ENCODE results near the gene PCGF2.

PCGF2 gene

DNA sequence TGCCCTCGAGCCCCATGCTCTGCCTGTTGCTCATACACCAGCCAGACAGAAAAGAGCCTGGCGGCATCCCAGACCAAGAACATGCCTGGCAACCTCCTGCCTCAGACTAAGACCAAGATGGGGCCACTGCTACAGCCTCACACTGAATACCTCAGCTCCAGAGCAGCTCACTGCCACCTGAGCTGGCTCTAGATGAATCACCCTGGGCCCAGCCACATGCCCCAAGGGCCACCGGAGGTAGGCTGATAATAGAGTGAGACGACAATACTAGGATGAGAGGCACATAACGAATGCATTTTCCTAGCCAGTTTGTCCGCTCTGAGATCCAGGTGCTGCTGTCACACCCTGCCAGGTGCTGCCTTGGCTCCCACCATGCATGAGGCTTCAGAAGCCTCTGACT is 38.2 kb upstream of the PCGF2 start:
- TF ChIP-seq, protein P1, sequence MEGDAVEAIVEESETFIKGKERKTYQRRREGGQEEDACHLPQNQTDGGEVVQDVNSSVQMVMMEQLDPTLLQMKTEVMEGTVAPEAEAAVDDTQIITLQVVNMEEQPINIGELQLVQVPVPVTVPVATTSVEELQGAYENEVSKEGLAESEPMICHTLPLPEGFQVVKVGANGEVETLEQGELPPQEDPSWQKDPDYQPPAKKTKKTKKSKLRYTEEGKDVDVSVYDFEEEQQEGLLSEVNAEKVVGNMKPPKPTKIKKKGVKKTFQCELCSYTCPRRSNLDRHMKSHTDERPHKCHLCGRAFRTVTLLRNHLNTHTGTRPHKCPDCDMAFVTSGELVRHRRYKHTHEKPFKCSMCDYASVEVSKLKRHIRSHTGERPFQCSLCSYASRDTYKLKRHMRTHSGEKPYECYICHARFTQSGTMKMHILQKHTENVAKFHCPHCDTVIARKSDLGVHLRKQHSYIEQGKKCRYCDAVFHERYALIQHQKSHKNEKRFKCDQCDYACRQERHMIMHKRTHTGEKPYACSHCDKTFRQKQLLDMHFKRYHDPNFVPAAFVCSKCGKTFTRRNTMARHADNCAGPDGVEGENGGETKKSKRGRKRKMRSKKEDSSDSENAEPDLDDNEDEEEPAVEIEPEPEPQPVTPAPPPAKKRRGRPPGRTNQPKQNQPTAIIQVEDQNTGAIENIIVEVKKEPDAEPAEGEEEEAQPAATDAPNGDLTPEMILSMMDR (IDR thresholded peaks at IDR 0.05): no peak

DNA sequence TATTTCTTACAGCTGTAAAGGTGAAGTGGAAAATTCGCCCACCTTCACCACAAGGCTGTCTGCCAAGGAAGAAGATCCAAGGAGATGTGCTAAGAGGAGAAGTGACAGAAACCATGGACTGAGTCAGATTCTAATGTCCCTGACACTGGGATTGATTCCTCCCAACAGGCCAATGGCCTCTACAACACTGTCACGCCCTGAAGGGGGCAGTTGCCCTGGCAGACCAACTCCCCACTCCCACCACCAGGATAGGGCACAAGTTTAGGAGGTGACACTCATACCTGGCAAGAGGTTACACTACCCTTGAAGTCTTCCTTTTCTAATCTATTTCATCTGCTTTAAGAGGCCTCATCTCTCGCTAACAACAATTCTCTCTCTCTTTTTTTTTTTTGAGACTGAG is 35.1 kb upstream of the PCGF2 start:
- TF ChIP-seq, protein P1 (IDR thresholded peaks at IDR 0.05): no peak

DNA sequence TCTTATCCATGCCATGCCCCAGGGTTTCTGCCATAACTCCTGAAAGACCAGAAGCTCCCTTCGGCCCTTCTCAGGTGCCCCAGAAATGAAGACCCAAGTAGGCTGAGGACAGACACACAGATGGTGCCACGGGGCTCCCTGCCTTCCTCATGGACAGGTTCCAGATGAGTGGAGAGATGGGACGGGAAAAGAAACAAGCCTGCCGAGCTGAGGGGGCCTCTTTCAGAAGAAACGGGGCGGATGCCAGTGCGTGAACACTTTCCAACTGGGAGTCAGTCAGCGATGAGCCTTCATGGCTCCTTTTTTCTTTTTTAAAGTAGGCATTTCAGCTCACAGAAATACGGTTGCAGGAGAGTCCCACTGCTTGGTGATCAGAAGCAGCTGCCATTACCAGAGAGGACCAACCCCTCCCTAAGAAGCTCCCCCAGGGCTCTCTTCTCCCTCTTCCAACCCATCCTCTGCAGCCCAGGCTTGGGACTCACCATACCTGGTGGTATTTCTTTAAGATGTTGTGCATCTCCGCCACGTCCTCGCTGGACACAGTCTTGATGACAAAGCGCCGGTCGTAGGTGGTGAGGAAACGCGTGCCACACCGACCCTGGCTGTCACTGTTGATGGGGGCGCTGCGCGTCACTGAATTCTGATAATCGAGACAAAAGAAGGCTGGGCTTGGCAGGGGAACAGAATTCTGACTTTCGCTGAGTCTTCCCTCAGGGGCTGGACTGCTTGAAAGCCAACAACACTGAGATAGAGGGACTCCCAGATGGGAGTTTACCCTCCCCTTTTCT is 32.0 kb upstream of the PCGF2 start:
- TF ChIP-seq, protein P1 (IDR thresholded peaks at IDR 0.05): no peak

DNA sequence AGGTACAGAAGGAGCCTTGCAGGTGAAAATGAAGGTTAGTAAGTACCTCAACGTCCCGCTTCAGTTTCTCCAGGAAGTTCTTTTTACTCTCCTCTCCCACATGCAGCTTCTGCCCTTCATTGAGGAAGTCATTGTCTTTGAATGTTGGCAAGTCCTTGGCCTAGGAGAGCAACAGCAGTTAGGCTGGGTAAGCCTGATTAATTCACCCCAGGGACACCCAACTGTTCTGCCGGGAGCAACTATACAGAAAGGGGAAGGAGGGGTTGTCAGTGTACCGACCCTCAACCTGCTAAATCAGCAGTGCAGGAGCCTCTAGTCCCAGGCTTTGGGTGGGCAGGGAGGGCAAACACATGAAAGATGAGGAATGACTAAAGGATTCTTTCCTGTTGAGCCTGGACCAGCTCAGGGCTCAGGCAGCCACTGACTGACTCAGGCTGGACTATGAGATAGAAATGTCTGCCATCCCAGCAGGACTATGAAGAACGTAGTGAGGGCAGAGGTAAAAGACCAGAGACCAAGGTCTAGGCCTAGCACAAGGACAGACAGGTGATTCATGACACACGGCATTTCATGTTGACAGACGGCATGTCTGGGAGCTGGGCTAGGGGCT is 29.6 kb upstream of the PCGF2 start:
- TF ChIP-seq, protein P1 (IDR thresholded peaks at IDR 0.05): no peak

DNA sequence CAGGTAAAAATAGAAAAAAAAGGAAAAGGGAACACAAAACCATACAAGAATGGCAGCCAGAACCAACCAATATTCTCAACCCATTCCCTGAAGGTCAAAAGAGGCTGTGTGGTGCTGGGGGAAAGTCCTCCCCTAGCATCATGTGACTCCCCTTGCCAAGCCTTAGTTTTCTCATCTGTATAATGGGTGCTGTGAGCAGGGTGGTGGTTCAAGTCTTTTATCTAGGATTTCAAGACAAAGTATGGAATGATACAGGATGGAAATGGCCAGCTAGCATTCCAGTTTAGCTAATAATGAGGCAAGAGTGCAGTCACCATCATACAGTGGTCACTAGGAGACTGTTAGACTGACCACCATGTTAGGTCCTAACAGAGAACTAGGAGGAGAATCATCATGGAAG is 25.1 kb upstream of the PCGF2 start:
- TF ChIP-seq, protein P1 (IDR thresholded peaks at IDR 0.05): no peak

DNA sequence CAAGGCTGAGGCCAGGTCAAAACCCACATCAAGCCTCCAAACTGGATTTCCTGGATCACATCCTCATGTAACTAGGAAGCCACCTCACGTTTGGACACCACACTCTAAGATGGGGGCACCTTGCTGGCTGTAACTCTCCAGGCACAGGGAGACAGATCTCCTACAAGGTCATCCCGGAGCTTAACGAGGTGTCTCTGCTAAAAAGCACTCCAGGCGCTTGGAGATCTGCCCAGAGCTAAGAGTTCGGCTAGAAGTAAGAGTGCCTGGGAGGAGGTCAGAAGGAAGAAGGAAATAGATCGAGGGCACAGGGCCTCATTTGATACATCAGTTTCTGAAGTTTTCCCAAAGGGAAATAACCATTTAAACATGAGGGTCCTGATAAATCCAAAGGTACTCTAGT is 20.3 kb upstream of the PCGF2 start:
- TF ChIP-seq, protein P1 (IDR thresholded peaks at IDR 0.05): no peak

DNA sequence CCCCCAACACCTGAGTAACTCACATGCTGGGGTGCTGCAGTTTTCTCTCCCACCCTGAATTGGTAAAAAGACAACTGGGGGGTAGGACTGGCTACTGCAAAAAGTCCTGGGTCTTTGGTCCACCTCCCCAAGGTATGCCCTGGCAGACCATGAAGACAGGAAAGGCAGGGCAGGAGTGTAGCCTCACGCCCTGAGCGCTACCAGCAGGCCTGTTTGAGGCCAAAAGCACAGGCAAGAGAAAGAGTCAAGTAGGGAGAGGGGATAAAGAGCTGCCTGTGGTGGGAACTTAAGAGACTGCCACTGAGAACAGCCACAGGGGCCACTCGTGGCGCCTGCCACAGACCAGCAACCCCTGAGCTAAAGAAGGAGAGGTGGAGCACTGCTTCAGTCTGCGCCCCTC is 18.2 kb upstream of the PCGF2 start:
- TF ChIP-seq, protein P1 (IDR thresholded peaks at IDR 0.05): no peak
